ENCODE results near the gene NEK11. TPM values are rescaled to one million over a fixed set of nuclear protein-coding genes. Genes with fewer than 3 reads are reported as not detected.

NEK11 gene
- total RNA-seq, 2 donors from 2014 or later: 0.20 to 6.0 TPM

- Mint-ChIP-seq H3K9me3 (no peaks in the 10 kb centered on the region), H3K4me3 (no peak overlapping the region), H3K36me3 (ENCODE audit: low read depth) (no peaks in the 10 kb centered on the region), H3K27ac (no peak overlapping the region), H3K27me3 (ENCODE audit: insufficient read depth) (no peaks in the 10 kb centered on the region), H3K4me1 (no peaks in the 10 kb centered on the region)
- TF ChIP-seq CTCF (conservative IDR thresholded peaks at IDR 0.05): no peak
- Histone ChIP-seq H3K27me3 (ENCODE audit: control insufficient read depth, insufficient read depth, low read length, poor library complexity, severe bottlenecking) (no peaks in the 10 kb centered on the region), H3K9me3 (ENCODE audit: control insufficient read depth, low read length) (no peaks in the 10 kb centered on the region), H3K4me1 (ENCODE audit: control insufficient read depth, insufficient read depth, low read length) (peaks cover 3% of the 10 kb centered on the region), H3K9ac (ENCODE audit: extremely low read depth, low read length, poor library complexity, severe bottlenecking) (no peak overlapping the region), H3K36me3 (ENCODE audit: control insufficient read depth, insufficient read depth, low read length) (no peaks in the 10 kb centered on the region), H3K27ac (ENCODE audit: low read depth, low read length) (no peak overlapping the region), H3K4me3 (ENCODE audit: low read length) (no peak overlapping the region)
- no peak for DNase-seq
- WGBS, 2 experiments (ENCODE audit: insufficient coverage in 1 of 2, insufficient read length in 1 of 2): 83 to 89% methylated on average over 1 to 2 of the region's 2 CpGs
Observed at GRCh38 chr3:131277836-131278497, 251.3 kb downstream of the NEK11 start.

- Mint-ChIP-seq H3K36me3 (ENCODE audit: low read depth) (no peaks in the 10 kb centered on the region), H3K4me1 (no peaks in the 10 kb centered on the region), H3K27me3 (ENCODE audit: insufficient read depth) (no peaks in the 10 kb centered on the region), H3K9me3 (no peaks in the 10 kb centered on the region), H3K27ac (no peak overlapping the region), H3K4me3 (no peak overlapping the region)
- H3K27ac ChIP-seq (ENCODE audit: low read depth, low read length): no peak overlapping the region
- H3K4me3 ChIP-seq (ENCODE audit: low read length): no peak overlapping the region
- H3K9ac ChIP-seq (ENCODE audit: extremely low read depth, low read length, poor library complexity, severe bottlenecking): no peak overlapping the region
- no peaks in the 10 kb centered on the region for H3K27me3 ChIP-seq (ENCODE audit: control insufficient read depth, insufficient read depth, low read length, poor library complexity, severe bottlenecking)
- DNase-seq: no peak
- WGBS, 2 experiments (ENCODE audit: insufficient coverage in 1 of 2, insufficient read length in 1 of 2): 92 to 95% methylated on average over 2 of the region's 2 CpGs
- no peaks in the 10 kb centered on the region for H3K36me3 ChIP-seq (ENCODE audit: control insufficient read depth, insufficient read depth, low read length)
- TF ChIP-seq CTCF (conservative IDR thresholded peaks at IDR 0.05): no peak
- no peaks in the 10 kb centered on the region for H3K4me1 ChIP-seq (ENCODE audit: control insufficient read depth, insufficient read depth, low read length)
- H3K9me3 ChIP-seq (ENCODE audit: control insufficient read depth, low read length): no peaks in the 10 kb centered on the region
Observed at GRCh38 chr3:131279577-131279976, 252.9 kb downstream of the NEK11 start.

- no peaks in the 10 kb centered on the region for H3K36me3 Mint-ChIP-seq (ENCODE audit: low read depth)
- H3K27me3 ChIP-seq (ENCODE audit: control insufficient read depth, insufficient read depth, low read length, poor library complexity, severe bottlenecking): no peaks in the 10 kb centered on the region
- no peak overlapping the region for H3K4me3 ChIP-seq (ENCODE audit: low read length)
- WGBS, 2 experiments (ENCODE audit: insufficient coverage in 1 of 2, insufficient read length in 1 of 2): 90 to 91% methylated on average over 2 of the region's 2 CpGs
- no peak overlapping the region for H3K27ac Mint-ChIP-seq
- no peaks in the 10 kb centered on the region for H3K4me1 ChIP-seq (ENCODE audit: control insufficient read depth, insufficient read depth, low read length)
- H3K9me3 ChIP-seq (ENCODE audit: control insufficient read depth, low read length): no peaks in the 10 kb centered on the region
- no peaks in the 10 kb centered on the region for H3K27me3 Mint-ChIP-seq (ENCODE audit: insufficient read depth)
- no peak overlapping the region for H3K27ac ChIP-seq (ENCODE audit: low read depth, low read length)
- no peak overlapping the region for H3K4me3 Mint-ChIP-seq
- no peaks in the 10 kb centered on the region for H3K4me1 Mint-ChIP-seq
- no peak for DNase-seq
- H3K9me3 Mint-ChIP-seq: no peaks in the 10 kb centered on the region
- no peak overlapping the region for H3K9ac ChIP-seq (ENCODE audit: extremely low read depth, low read length, poor library complexity, severe bottlenecking)
- no peaks in the 10 kb centered on the region for H3K36me3 ChIP-seq (ENCODE audit: control insufficient read depth, insufficient read depth, low read length)
- no peak for TF ChIP-seq CTCF (conservative IDR thresholded peaks at IDR 0.05)
Observed at GRCh38 chr3:131282379-131282778, 255.7 kb downstream of the NEK11 start.
